Measurements from ENCODE around the gene PTPN6. TPM values are rescaled to one million over a fixed set of nuclear protein-coding genes. Genes with fewer than 3 reads are reported as not detected.
"Not testable (repeated sequence)": the region's sequence is repeated elsewhere in the genome, so short reads cannot be mapped to it uniquely, and the experiment has no call there.

PTPN6 gene
- polyA plus RNA-seq: 34.6 TPM
- long read RNA-seq, donor 1, partial matches to known transcripts: 0 of 4 reads
- long read RNA-seq, donor 1, other reads (novel, unspliced or antisense): 0 of 4 reads
- long read RNA-seq, donor 2, partial matches to known transcripts: 0 of 1 reads
- long read RNA-seq, donor 2, other reads (novel, unspliced or antisense): 0 of 1 reads
- long read RNA-seq, donor 3: 0 reads
- long read RNA-seq, donor 4: 0 reads
- long read RNA-seq, donor 5, partial matches to known transcripts: 0 of 1 reads
- long read RNA-seq, donor 5, other reads (novel, unspliced or antisense): 0 of 1 reads
- long read RNA-seq, donor 6, partial matches to known transcripts: 0 of 5 reads
- long read RNA-seq, donor 6, other reads (novel, unspliced or antisense): 0 of 5 reads
- long read RNA-seq, donor 7, partial matches to known transcripts: 0 of 1 reads
- long read RNA-seq, donor 7, other reads (novel, unspliced or antisense): 0 of 1 reads
- long read RNA-seq, donor 8, partial matches to known transcripts: 0 of 7 reads
- long read RNA-seq, donor 8, other reads (novel, unspliced or antisense): 0 of 7 reads
- long read RNA-seq, donor 9, partial matches to known transcripts: 0 of 1 reads
- long read RNA-seq, donor 9, other reads (novel, unspliced or antisense): 0 of 1 reads
- long read RNA-seq, donor 10, partial matches to known transcripts: 0 of 4 reads
- long read RNA-seq, donor 10, other reads (novel, unspliced or antisense): 0 of 4 reads
- long read RNA-seq, donor 11, partial matches to known transcripts: 0 of 3 reads
- long read RNA-seq, donor 11, other reads (novel, unspliced or antisense): 0 of 3 reads

DNA sequence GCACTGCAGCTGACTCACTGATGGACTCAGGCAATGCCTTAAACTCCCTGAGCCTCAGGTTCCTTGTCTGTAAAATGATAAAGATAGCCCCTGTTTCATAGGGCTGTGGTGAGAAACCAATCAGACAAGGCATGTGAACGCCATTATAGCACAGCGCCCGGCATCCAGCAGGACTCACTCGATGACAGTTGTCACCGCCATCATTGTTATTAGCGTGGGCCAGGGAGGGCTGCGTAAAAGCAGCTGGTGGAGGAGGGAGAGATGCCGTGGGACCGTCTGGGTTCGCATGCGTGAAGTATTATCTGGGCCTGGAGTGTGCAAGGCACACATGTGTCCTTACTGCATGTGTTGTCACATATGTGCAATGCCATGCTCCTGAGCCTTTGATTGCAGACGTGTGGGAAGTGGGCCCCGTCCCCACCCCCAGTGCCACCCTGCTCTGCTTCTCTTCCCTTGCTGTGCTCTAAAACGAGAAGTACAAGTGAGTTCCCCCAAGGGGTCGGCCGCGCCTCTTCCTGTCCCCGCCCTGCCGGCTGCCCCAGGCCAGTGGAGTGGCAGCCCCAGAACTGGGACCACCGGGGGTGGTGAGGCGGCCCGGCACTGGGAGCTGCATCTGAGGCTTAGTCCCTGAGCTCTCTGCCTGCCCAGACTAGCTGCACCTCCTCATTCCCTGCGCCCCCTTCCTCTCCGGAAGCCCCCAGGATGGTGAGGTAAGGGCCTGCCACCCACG, at the start of gene PTPN6:
PTPN6 (plus strand) TSS at position 546 of the 730 bp plus-strand sequence; CDS start at position 703, 157 bp downstream.
- H3K27me3 ChIP-seq (ENCODE audit: control insufficient read depth, insufficient read depth, low read length): no peaks in the 10 kb centered on the region
- DNase-seq: no peak
- peaks cover 5% of the 10 kb centered on the region for H3K4me1 ChIP-seq (ENCODE audit: control insufficient read depth, insufficient read depth, low read length)
- no peaks in the 10 kb centered on the region for H3K9me3 ChIP-seq (ENCODE audit: control insufficient read depth, low read depth, low read length)
- no peak within 1 kb of the TSS for H3K27ac ChIP-seq (ENCODE audit: low read length)
- H3K36me3 ChIP-seq (ENCODE audit: control insufficient read depth, insufficient read depth, low read length): peaks cover 10% of the 10 kb centered on the region
- no CpG with 5 or more reads among the region's 25 CpGs for WGBS (ENCODE audit: insufficient coverage, low lambda C conversion rate)
- H3K4me3 ChIP-seq (ENCODE audit: low read length): peak within 1 kb of the TSS; percentile 38

DNA sequence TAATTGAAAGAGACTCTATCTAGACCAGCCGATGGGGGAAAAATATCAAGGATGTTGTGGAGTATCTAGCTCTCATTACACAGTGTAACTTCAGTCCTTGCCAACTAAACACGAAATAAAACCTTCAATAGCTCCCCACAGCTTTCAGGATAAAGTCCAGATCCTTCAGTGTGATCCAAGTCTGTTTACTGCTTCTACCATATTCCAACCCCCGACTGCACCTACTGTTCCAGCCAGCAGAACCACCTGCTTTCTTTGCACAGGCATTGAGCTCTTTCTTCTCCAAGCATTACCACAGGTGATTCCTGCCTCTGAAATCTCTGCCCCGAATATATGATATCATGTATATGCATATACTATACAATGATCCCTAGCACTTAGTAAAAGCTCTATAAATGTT, 48.7 kb upstream of the PTPN6 start:
- H3K4me3 ChIP-seq (ENCODE audit: low read length): no peak overlapping the region
- H3K27ac ChIP-seq (ENCODE audit: low read length): no peak overlapping the region
- peaks cover 13% of the 10 kb centered on the region for H3K4me1 ChIP-seq (ENCODE audit: control insufficient read depth, insufficient read depth, low read length)
- no peaks in the 10 kb centered on the region for H3K9me3 ChIP-seq (ENCODE audit: control insufficient read depth, low read depth, low read length)
- no peaks in the 10 kb centered on the region for H3K27me3 ChIP-seq (ENCODE audit: control insufficient read depth, insufficient read depth, low read length)
- no CpG with 5 or more reads among the region's 4 CpGs for WGBS (ENCODE audit: insufficient coverage, low lambda C conversion rate)
- peak in 1 of 2 donors; percentile 45 for DNase-seq
- H3K36me3 ChIP-seq (ENCODE audit: control insufficient read depth, insufficient read depth, low read length): peaks cover 6% of the 10 kb centered on the region

DNA sequence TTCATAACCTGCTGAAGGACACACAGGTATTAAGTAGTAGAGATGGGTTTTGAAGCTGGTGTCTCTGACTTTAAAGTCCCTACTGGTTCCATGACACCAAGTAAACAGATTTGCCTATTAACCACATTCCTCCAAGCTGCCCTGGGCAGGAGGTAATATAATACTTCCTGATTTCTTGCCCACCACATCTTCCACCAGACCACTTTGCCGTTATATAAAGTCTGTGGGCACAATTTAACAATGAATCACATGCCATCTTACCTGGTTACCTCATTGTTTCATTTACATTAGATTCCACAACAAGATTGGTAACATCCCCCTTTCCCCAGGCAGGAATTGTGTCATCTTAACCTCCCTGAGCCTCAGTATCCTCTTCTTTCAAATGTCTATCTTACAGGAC, 47.4 kb upstream of the PTPN6 start:
- no peak overlapping the region for H3K27ac ChIP-seq (ENCODE audit: low read length)
- H3K27me3 ChIP-seq (ENCODE audit: control insufficient read depth, insufficient read depth, low read length): no peaks in the 10 kb centered on the region
- peaks cover 7% of the 10 kb centered on the region for H3K36me3 ChIP-seq (ENCODE audit: control insufficient read depth, insufficient read depth, low read length)
- no peak overlapping the region for H3K4me3 ChIP-seq (ENCODE audit: low read length)
- WGBS (ENCODE audit: insufficient coverage, low lambda C conversion rate): no CpG with 5 or more reads among the region's 1 CpG
- peaks cover 13% of the 10 kb centered on the region for H3K4me1 ChIP-seq (ENCODE audit: control insufficient read depth, insufficient read depth, low read length)
- no peak for DNase-seq
- H3K9me3 ChIP-seq (ENCODE audit: control insufficient read depth, low read depth, low read length): no peaks in the 10 kb centered on the region

DNA sequence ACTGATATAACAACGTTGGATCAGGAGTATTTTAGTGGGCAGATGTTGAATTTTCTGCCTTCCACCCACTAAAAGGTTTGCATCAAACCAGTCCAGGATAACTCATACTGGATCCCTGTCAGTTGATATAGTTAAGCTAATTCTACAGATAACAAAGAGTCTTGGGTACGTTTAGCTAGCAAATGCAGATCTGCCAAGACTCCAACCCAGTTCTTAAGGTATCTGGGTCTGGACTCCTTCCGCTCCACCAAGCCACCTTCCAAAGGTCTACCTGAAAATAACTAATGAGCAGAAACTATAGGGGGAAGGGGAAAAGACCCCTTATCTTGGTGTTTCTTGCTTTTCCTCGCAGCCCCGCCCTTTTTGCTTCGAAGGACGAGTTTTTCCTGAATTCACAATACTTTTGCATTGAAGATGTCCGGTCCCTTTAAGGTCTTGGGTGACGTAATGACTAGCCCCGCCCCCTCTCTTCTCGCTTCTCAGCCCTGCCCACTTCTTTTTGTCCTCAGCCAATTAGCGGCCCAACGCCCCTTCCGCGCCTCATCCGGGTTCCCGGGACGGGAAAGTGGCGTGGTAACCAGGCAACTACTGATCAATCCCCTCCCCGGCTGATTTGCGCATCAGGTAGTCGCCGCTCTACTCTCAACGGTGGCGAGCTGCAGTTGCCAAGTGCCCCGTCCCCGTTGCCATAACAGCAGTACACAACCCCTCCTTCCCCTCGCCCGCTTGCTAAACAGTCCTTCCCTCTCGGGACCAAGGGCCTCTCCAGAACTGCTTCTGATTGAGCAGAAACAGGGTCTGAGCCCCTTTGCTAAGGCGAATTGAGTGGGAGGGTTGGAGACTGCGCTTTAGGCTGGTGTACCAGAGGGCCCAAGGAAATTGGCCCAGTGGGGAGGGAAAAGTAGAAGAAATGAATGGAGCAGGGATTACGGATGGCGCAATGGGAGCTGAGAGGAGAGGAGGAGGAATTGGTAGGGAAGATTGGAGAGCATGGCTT, 46.6 kb upstream of the PTPN6 start, which contains the start of gene LRRC23:
LRRC23 (plus strand) TSS at position 543 of the 997 bp plus-strand sequence. CDS start 812 bp downstream, outside the sequence.
- peaks cover under 1% of the 10 kb centered on the region for H3K27me3 ChIP-seq (ENCODE audit: control insufficient read depth, insufficient read depth, low read length)
- 4% methylated on average over 5 of the region's 34 CpGs for WGBS (ENCODE audit: insufficient coverage, low lambda C conversion rate)
- no peaks in the 10 kb centered on the region for H3K9me3 ChIP-seq (ENCODE audit: control insufficient read depth, low read depth, low read length)
- peak within 1 kb of the TSS; percentile 61 for H3K27ac ChIP-seq (ENCODE audit: low read length)
- H3K4me3 ChIP-seq (ENCODE audit: low read length): peak within 1 kb of the TSS; percentile 74
- H3K4me1 ChIP-seq (ENCODE audit: control insufficient read depth, insufficient read depth, low read length): peaks cover 13% of the 10 kb centered on the region
- peak; percentile 94 to 95 for DNase-seq
- peaks cover 7% of the 10 kb centered on the region for H3K36me3 ChIP-seq (ENCODE audit: control insufficient read depth, insufficient read depth, low read length)

DNA sequence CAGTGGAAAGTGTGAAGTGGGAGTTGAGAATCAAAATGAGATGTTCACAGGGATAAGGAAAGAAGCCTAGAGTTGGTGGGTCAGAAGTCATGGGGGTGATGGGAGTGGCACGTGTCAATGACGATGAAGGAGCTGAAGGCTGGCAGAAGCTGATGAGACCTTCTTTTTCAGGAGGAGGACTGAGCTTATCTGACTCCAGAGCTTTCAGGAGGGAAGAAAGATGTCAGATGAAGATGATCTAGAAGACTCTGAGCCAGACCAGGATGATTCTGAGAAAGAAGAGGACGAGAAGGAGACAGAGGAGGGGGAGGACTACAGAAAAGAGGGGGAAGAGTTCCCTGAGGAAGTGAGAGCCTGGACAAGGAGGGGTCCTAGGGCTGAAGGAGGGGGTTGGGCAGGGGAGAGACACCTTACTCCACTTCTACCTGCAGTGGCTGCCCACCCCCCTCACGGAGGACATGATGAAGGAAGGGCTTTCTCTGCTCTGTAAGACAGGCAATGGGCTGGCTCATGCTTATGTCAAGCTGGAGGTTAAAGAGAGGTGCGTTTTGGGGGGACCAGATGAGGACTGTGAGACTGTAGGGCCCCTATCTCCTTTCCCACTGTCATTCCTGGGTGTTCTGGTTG, 45.6 kb upstream of the PTPN6 start:
- no peaks in the 10 kb centered on the region for H3K9me3 ChIP-seq (ENCODE audit: control insufficient read depth, low read depth, low read length)
- no peak overlapping the region for H3K4me3 ChIP-seq (ENCODE audit: low read length)
- 100% methylated on average over 1 of the region's 5 CpGs for WGBS (ENCODE audit: insufficient coverage, low lambda C conversion rate)
- peaks cover 9% of the 10 kb centered on the region for H3K4me1 ChIP-seq (ENCODE audit: control insufficient read depth, insufficient read depth, low read length)
- no peak for DNase-seq
- H3K27me3 ChIP-seq (ENCODE audit: control insufficient read depth, insufficient read depth, low read length): peaks cover 3% of the 10 kb centered on the region
- H3K27ac ChIP-seq (ENCODE audit: low read length): no peak overlapping the region
- peaks cover 7% of the 10 kb centered on the region for H3K36me3 ChIP-seq (ENCODE audit: control insufficient read depth, insufficient read depth, low read length)

DNA sequence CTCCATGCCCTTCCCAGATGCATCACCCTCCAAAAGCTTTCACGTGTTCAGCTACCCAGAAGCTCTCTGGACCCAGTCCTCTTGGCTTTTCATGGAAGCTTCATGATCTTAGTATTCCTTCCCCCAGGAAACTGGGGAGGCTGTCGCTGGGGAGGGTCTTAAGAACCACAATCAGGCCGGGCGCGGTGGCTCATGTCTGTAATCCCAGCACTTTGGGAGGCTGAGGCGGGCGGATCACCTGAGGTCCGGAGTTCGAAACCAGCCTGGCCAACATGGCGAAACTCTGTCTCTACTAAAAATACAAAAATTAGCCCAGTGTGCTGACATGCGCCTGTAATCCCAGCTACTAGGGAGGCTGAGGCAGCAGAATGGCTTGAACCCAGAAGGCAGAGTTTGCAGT, 43.0 kb upstream of the PTPN6 start:
- not testable (repeated sequence) for H3K9me3 ChIP-seq (ENCODE audit: control insufficient read depth, low read depth, low read length); H3K27ac ChIP-seq (ENCODE audit: low read length); H3K4me1 ChIP-seq (ENCODE audit: control insufficient read depth, insufficient read depth, low read length); H3K36me3 ChIP-seq (ENCODE audit: control insufficient read depth, insufficient read depth, low read length); DNase-seq; H3K4me3 ChIP-seq (ENCODE audit: low read length)
- 100% methylated on average over 1 of the region's 11 CpGs for WGBS (ENCODE audit: insufficient coverage, low lambda C conversion rate)
- H3K27me3 ChIP-seq (ENCODE audit: control insufficient read depth, insufficient read depth, low read length): peaks cover 20% of the 10 kb centered on the region

DNA sequence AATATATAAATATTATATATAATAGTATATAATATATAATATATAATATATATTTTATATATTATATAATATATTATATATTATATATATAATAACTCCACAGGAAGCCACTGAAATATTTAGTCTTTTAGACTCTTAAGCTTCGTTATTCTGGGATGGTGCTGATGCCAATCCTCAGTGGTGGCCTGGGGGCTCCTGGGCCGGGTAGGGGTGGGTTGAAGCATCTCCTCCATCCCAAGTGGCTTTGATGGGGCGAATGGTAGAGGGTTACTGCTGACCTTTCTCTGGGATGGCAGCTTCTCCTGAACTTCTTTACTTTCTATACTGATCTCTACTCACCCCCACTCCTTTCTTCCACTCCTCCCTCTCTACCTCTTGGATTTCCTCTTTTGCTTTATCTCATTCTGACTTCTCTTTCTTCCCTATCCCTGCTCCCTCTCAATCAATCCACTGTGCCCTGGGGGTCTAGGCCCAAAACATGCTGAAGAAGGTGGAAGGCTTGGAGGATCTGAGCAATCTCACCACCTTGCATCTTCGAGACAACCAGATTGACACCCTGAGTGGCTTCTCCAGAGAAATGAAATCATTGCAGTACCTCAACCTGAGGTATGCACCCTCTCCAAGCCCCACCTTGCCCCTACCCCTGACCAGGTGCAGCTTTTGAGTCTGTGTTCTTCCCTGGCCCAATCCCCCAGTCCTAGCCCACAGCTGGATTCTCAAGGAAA, 41.6 kb upstream of the PTPN6 start:
- DNase-seq: no peak
- Histone ChIP-seq H3K4me3 (ENCODE audit: low read length) (no peak overlapping the region), H3K9me3 (ENCODE audit: control insufficient read depth, low read depth, low read length) (peaks cover 4% of the 10 kb centered on the region), H3K27me3 (ENCODE audit: control insufficient read depth, insufficient read depth, low read length) (peaks cover 31% of the 10 kb centered on the region), H3K4me1 (ENCODE audit: control insufficient read depth, insufficient read depth, low read length) (peaks cover 10% of the 10 kb centered on the region), H3K27ac (ENCODE audit: low read length) (no peak overlapping the region), H3K36me3 (ENCODE audit: control insufficient read depth, insufficient read depth, low read length) (peaks cover 7% of the 10 kb centered on the region)
- WGBS (ENCODE audit: insufficient coverage, low lambda C conversion rate): no CpG with 5 or more reads among the region's 4 CpGs

DNA sequence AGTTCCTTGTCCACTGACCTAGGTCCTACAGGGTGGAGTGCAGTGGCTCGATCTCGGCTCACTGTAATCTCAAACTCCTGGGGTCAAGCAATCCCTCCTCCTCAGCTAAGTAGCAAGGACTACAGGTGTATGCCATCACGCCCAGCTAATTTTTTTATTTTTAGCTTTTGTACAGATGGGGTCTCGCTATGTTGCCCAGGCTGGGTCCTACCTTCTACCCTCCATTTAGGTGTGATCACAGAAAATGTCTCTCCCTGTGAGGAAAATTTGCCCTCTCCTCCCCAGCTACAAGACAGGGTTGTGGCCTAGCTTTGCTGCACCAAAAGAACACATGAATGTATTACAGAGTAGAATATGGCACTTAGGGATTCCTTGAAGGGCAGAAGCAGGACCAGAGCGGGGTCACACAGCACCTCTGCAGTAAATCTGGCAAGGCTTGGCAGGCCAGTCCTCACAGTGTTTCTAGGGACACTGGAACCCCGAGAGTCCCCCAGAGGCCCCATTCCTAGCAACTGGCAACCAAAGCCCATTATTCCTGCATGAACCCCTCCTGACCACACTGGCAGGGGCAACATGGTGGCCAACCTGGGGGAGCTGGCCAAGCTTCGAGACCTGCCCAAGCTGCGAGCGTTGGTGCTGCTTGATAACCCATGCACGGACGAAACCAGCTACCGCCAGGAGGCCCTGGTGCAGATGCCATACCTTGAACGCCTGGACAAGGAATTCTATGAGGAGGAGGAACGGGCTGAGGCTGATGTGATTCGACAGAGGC, 38.8 kb upstream of the PTPN6 start:
- WGBS (ENCODE audit: insufficient coverage, low lambda C conversion rate): 93% methylated on average over 3 of the region's 15 CpGs
- Histone ChIP-seq H3K4me1 (ENCODE audit: control insufficient read depth, insufficient read depth, low read length) (peaks cover 12% of the 10 kb centered on the region), H3K9me3 (ENCODE audit: control insufficient read depth, low read depth, low read length) (peaks cover 4% of the 10 kb centered on the region), H3K27ac (ENCODE audit: low read length) (no peak overlapping the region), H3K4me3 (ENCODE audit: low read length) (no peak overlapping the region), H3K36me3 (ENCODE audit: control insufficient read depth, insufficient read depth, low read length) (peaks cover 2% of the 10 kb centered on the region), H3K27me3 (ENCODE audit: control insufficient read depth, insufficient read depth, low read length) (peaks cover 46% of the 10 kb centered on the region)
- DNase-seq: no peak

Data from large intestine (tissue), 12 donors.